GM12878 (cell line): ENCODE data around the gene ZFP62.

Experiments
- EGR1 ChIP-seq, 2 experiments: IDR thresholded peaks; 1 replicate in 1 of 2; 2 replicates in 1 of 2; pipeline ENCODE4 v1.6.1; 2011 to 2012; ENCODE audit warnings: low read depth in 2 of 2, low read length in 2 of 2, borderline replicate concordance in 1 of 2, mild to moderate bottlenecking in 1 of 2, moderate library complexity in 1 of 2
- LARP7 ChIP-seq: fragments of 450-650 bp; IDR thresholded peaks from 2 replicates; pipeline ENCODE4 v1.6.1; 2017; ENCODE audit warnings: mild to moderate bottlenecking
- NFYA ChIP-seq: IDR thresholded peaks from 2 replicates; pipeline ENCODE4 v1.6.1; 2011; ENCODE audit warnings: low read depth, mild to moderate bottlenecking, low read length, improper control_type of control experiment, borderline replicate concordance
- SIN3A ChIP-seq: IDR thresholded peaks from 2 replicates; pipeline ENCODE4 v1.6.1; 2012; ENCODE audit warnings: low read depth, low read length, improper control_type of control experiment
- SP1 ChIP-seq: IDR thresholded peaks from one replicate; pipeline ENCODE4 v1.6.1; 2011; ENCODE audit warnings: low read depth, low read length
- TAF1 ChIP-seq: IDR thresholded peaks from 2 replicates; pipeline ENCODE4 v1.6.1; 2011; ENCODE audit warnings: mild to moderate bottlenecking, low read depth, low read length, borderline replicate concordance
- TF ChIP-seq, protein P1 (sequence below): fragments of 450-650 bp; formaldehyde crosslinking; IDR thresholded peaks from 2 replicates; pipeline ENCODE4 v1.5.0; 2022; ENCODE audit warnings: mild to moderate bottlenecking, missing genetic modification characterization
- TF ChIP-seq, protein P2 (sequence below), 3 experiments: IDR thresholded peaks in 2 of 3; conservative IDR thresholded peaks in 1 of 3; 2 replicates each; pipeline ENCODE4 v1.5.1; 2011; ENCODE audit warnings: low read depth in 3 of 3, low read length in 3 of 3, mild to moderate bottlenecking in 3 of 3, control low read depth in 2 of 3, moderate library complexity in 2 of 3, inconsistent platforms in 1 of 3, mixed read lengths in 1 of 3; ENCODE audit not compliant: control insufficient read depth in 2 of 3, insufficient read depth in 1 of 3; ENCODE audit errors: extremely low read depth in 1 of 3
- TF ChIP-seq, protein P3 (sequence below): IDR thresholded peaks from 2 replicates; pipeline ENCODE4 v1.6.1; 2011; ENCODE audit warnings: low read depth, low read length, improper control_type of control experiment, borderline replicate concordance
- TF ChIP-seq, protein P4 (sequence below): IDR thresholded peaks from 2 replicates; pipeline ENCODE4 v1.6.1; 2012; ENCODE audit warnings: improper control_type of control experiment, low read depth, low read length; ENCODE audit not compliant: insufficient replicate concordance
- TF ChIP-seq, protein P5 (sequence below): IDR thresholded peaks from 2 replicates; pipeline ENCODE4 v1.6.1; 2012; ENCODE audit warnings: low read depth, low read length, improper control_type of control experiment
- TF ChIP-seq, protein P6 (sequence below): fragments of 450-650 bp; formaldehyde crosslinking; IDR thresholded peaks from 2 replicates; pipeline ENCODE4 v1.4.0; 2022; ENCODE audit warnings: mild to moderate bottlenecking, moderate library complexity
- TF ChIP-seq, protein P7 (sequence below): IDR thresholded peaks from 2 replicates; pipeline ENCODE4 v1.6.1; 2012; ENCODE audit warnings: mild to moderate bottlenecking, low read depth, low read length

DNA sequence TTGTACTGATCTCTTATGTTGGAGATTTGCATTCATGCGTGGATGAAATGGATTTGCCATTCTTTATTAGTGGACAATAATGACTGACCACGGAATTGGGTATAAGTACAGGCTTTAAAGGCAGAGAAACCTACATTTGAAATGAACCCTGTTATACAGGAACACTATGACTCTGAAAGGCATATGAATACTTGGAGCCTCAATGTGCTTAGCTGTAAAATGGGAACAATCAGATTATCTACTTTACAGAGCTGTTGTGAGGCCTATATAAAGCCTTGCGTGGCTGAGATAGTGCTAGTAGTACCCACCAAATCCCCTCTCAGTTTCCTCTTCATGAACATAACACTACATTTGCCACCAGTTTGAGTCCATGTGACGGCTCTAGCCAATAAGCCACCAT is 39.5 kb downstream of the ZFP62 start:
- TF ChIP-seq, protein P1, sequence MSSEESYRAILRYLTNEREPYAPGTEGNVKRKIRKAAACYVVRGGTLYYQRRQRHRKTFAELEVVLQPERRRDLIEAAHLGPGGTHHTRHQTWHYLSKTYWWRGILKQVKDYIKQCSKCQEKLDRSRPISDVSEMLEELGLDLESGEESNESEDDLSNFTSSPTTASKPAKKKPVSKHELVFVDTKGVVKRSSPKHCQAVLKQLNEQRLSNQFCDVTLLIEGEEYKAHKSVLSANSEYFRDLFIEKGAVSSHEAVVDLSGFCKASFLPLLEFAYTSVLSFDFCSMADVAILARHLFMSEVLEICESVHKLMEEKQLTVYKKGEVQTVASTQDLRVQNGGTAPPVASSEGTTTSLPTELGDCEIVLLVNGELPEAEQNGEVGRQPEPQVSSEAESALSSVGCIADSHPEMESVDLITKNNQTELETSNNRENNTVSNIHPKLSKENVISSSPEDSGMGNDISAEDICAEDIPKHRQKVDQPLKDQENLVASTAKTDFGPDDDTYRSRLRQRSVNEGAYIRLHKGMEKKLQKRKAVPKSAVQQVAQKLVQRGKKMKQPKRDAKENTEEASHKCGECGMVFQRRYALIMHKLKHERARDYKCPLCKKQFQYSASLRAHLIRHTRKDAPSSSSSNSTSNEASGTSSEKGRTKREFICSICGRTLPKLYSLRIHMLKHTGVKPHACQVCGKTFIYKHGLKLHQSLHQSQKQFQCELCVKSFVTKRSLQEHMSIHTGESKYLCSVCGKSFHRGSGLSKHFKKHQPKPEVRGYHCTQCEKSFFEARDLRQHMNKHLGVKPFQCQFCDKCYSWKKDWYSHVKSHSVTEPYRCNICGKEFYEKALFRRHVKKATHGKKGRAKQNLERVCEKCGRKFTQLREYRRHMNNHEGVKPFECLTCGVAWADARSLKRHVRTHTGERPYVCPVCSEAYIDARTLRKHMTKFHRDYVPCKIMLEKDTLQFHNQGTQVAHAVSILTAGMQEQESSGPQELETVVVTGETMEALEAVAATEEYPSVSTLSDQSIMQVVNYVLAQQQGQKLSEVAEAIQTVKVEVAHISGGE (CRISPR knock-in tag), result no peak
- TF ChIP-seq, protein P2, sequence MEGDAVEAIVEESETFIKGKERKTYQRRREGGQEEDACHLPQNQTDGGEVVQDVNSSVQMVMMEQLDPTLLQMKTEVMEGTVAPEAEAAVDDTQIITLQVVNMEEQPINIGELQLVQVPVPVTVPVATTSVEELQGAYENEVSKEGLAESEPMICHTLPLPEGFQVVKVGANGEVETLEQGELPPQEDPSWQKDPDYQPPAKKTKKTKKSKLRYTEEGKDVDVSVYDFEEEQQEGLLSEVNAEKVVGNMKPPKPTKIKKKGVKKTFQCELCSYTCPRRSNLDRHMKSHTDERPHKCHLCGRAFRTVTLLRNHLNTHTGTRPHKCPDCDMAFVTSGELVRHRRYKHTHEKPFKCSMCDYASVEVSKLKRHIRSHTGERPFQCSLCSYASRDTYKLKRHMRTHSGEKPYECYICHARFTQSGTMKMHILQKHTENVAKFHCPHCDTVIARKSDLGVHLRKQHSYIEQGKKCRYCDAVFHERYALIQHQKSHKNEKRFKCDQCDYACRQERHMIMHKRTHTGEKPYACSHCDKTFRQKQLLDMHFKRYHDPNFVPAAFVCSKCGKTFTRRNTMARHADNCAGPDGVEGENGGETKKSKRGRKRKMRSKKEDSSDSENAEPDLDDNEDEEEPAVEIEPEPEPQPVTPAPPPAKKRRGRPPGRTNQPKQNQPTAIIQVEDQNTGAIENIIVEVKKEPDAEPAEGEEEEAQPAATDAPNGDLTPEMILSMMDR (IDR thresholded peaks at IDR 0.05 in 2 of 3, conservative IDR thresholded peaks at IDR 0.05 in 1 of 3; ENCODE audit: control insufficient read depth in 2 of 3, extremely low read depth in 1 of 3, insufficient read depth in 1 of 3, low read depth in 3 of 3, low read length in 3 of 3), result no peak
- TF ChIP-seq, protein P3, sequence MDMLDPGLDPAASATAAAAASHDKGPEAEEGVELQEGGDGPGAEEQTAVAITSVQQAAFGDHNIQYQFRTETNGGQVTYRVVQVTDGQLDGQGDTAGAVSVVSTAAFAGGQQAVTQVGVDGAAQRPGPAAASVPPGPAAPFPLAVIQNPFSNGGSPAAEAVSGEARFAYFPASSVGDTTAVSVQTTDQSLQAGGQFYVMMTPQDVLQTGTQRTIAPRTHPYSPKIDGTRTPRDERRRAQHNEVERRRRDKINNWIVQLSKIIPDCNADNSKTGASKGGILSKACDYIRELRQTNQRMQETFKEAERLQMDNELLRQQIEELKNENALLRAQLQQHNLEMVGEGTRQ, result no peak
- TF ChIP-seq EGR1 (IDR thresholded peaks at IDR 0.05; ENCODE audit: borderline replicate concordance in 1 of 2, low read depth in 2 of 2, low read length in 2 of 2) (no peak), LARP7 (no peak), SP1 (no peak), SIN3A (no peak), TAF1 (no peak), NFYA (no peak)
- TF ChIP-seq, protein P4, sequence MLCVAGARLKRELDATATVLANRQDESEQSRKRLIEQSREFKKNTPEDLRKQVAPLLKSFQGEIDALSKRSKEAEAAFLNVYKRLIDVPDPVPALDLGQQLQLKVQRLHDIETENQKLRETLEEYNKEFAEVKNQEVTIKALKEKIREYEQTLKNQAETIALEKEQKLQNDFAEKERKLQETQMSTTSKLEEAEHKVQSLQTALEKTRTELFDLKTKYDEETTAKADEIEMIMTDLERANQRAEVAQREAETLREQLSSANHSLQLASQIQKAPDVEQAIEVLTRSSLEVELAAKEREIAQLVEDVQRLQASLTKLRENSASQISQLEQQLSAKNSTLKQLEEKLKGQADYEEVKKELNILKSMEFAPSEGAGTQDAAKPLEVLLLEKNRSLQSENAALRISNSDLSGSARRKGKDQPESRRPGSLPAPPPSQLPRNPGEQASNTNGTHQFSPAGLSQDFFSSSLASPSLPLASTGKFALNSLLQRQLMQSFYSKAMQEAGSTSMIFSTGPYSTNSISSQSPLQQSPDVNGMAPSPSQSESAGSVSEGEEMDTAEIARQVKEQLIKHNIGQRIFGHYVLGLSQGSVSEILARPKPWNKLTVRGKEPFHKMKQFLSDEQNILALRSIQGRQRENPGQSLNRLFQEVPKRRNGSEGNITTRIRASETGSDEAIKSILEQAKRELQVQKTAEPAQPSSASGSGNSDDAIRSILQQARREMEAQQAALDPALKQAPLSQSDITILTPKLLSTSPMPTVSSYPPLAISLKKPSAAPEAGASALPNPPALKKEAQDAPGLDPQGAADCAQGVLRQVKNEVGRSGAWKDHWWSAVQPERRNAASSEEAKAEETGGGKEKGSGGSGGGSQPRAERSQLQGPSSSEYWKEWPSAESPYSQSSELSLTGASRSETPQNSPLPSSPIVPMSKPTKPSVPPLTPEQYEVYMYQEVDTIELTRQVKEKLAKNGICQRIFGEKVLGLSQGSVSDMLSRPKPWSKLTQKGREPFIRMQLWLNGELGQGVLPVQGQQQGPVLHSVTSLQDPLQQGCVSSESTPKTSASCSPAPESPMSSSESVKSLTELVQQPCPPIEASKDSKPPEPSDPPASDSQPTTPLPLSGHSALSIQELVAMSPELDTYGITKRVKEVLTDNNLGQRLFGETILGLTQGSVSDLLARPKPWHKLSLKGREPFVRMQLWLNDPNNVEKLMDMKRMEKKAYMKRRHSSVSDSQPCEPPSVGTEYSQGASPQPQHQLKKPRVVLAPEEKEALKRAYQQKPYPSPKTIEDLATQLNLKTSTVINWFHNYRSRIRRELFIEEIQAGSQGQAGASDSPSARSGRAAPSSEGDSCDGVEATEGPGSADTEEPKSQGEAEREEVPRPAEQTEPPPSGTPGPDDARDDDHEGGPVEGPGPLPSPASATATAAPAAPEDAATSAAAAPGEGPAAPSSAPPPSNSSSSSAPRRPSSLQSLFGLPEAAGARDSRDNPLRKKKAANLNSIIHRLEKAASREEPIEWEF, result no peak
- TF ChIP-seq, protein P5, sequence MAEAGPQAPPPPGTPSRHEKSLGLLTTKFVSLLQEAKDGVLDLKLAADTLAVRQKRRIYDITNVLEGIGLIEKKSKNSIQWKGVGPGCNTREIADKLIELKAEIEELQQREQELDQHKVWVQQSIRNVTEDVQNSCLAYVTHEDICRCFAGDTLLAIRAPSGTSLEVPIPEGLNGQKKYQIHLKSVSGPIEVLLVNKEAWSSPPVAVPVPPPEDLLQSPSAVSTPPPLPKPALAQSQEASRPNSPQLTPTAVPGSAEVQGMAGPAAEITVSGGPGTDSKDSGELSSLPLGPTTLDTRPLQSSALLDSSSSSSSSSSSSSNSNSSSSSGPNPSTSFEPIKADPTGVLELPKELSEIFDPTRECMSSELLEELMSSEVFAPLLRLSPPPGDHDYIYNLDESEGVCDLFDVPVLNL, result no peak
- TF ChIP-seq, protein P6, sequence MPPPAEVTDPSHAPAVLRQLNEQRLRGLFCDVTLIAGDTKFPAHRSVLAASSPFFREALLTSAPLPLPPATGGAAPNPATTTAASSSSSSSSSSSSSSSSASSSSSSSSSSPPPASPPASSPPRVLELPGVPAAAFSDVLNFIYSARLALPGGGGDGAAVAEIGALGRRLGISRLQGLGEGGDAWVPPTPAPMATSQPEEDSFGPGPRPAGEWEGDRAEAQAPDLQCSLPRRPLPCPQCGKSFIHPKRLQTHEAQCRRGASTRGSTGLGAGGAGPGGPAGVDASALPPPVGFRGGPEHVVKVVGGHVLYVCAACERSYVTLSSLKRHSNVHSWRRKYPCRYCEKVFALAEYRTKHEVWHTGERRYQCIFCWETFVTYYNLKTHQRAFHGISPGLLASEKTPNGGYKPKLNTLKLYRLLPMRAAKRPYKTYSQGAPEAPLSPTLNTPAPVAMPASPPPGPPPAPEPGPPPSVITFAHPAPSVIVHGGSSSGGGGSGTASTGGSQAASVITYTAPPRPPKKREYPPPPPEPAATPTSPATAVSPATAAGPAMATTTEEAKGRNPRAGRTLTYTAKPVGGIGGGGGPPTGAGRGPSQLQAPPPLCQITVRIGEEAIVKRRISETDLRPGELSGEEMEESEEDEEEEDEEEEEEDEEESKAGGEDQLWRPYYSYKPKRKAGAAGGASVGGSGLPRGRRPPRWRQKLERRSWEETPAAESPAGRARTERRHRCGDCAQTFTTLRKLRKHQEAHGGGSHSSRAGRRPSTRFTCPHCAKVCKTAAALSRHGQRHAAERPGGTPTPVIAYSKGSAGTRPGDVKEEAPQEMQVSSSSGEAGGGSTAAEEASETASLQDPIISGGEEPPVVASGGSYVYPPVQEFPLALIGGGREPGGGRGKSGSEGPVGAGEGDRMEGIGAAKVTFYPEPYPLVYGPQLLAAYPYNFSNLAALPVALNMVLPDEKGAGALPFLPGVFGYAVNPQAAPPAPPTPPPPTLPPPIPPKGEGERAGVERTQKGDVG (CRISPR knock-in tag), result no peak
- TF ChIP-seq, protein P7, sequence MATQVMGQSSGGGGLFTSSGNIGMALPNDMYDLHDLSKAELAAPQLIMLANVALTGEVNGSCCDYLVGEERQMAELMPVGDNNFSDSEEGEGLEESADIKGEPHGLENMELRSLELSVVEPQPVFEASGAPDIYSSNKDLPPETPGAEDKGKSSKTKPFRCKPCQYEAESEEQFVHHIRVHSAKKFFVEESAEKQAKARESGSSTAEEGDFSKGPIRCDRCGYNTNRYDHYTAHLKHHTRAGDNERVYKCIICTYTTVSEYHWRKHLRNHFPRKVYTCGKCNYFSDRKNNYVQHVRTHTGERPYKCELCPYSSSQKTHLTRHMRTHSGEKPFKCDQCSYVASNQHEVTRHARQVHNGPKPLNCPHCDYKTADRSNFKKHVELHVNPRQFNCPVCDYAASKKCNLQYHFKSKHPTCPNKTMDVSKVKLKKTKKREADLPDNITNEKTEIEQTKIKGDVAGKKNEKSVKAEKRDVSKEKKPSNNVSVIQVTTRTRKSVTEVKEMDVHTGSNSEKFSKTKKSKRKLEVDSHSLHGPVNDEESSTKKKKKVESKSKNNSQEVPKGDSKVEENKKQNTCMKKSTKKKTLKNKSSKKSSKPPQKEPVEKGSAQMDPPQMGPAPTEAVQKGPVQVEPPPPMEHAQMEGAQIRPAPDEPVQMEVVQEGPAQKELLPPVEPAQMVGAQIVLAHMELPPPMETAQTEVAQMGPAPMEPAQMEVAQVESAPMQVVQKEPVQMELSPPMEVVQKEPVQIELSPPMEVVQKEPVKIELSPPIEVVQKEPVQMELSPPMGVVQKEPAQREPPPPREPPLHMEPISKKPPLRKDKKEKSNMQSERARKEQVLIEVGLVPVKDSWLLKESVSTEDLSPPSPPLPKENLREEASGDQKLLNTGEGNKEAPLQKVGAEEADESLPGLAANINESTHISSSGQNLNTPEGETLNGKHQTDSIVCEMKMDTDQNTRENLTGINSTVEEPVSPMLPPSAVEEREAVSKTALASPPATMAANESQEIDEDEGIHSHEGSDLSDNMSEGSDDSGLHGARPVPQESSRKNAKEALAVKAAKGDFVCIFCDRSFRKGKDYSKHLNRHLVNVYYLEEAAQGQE, result no peak
